Measurements from ENCODE around the gene BLOC1S3.

The BLOC1S3 gene

DNA sequence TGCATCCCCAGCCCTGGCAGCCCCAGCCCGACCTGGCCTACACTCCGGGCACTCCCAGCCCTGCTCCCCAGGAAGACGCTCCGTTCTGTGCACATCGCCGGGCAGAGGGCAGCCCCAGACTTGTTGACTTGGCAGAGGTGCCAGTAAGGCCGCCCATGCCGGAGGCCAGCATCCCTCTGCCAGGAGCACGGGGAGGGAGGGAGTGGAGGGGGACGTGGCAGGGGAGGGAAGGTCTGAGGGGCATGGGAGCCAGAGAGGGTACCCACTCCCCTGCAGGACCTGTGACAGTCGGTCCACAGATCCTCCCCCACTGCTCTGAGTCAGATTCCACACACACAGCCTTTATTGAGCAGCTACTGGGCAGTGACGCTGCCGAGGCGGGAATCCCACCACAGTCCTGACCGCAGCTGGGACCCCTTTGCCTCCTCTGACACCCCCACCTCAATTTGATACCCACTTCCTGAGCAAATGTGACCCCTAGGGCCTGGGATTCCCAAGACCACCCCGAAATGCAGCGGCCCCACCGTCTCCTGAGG, 15.9 kb upstream of the BLOC1S3 start:
- DNase-seq, result no peak

DNA sequence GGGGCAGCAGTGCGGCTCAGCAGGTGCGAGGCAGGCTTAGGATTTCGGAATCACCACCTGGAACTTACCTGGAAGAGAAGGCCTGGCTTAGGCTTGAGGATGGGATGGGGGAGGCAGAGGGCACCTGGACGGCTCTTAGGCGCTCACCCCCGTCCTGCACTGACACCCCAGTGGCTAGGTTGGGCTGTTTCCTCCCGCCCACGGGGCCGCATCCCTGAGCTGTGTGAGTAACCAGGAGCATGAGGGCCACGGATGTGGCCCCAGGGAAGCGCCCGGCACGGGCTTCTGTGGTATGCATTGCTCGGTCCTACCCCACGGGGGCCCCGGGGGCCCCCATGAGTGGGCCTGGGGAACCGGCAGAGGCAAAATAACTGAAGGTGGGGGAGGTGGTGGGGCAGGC, 15.4 kb upstream of the BLOC1S3 start:
- DNase-seq, result no peak

DNA sequence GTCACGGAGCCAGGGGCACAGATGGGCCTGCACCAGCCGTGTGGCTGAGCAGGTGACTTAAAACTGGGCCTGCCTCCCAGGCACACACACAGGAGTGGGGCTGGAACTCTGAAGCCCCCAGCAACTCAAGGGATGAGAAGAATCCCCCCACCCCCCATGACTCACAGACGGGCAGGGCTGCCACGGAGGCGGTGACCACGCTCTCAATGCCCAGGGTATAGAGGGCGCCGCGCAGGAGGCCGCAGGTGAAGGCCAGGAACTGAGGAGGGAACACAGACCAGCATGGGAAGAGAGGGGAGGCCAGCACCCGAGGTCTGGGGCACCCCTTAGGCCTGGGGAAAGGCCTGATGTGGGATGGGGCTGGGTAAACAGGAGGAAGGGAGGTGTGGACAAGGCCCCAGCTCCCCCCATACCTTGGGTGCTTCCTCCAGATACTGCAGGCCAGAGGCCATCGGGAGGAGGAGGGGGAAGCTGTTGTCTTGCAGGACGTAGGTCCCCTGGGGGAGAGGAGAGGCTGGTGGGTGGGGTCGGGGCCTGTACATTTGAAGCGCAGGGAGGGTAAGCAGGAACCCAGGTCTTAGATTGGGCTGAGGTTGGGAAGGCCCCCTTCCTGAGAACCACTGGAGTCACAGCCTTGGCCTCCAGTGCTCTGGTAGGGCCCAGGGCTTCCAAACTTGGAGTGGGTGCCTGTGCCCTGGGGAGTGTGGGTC, 14.7 kb upstream of the BLOC1S3 start:
- DNase-seq, result no peak

DNA sequence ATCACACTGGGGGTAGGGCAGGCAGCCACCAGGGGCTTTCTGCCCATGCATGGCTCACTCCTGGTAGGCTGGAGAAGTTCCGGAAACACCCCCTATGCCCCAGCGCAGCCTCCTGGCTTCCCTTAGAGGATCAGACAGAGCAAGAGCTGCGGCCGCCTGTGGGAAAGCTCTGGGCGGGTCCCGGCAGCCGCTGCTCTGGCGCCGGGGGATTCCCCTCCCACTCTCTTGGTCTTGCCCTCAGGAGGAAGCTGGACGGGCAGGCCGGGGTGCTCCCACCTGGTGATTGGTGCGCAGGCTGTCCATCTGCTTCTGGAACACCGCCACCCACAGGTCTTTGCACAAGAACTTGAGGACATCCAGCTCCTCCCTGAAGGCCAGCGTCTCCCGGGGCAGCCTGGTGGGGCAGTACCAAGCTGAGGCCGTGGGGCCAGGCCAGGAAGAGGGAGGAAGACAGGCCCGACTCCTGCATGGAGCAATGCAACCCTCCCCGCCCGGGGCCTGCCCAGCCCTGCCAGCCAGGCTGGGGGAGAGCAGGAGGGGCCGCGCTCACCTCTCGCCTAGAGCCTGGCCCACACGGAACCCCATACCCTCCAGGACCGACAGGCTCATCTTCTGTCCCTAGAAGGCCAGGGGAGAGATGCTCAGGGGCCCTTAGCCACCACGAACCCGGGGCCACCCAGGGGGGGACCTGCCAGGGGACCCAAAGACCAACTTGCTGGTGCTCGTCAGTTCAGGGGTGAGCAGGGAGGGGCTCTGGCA, 13.8 kb upstream of the BLOC1S3 start:
- peak; percentile 68 for DNase-seq

DNA sequence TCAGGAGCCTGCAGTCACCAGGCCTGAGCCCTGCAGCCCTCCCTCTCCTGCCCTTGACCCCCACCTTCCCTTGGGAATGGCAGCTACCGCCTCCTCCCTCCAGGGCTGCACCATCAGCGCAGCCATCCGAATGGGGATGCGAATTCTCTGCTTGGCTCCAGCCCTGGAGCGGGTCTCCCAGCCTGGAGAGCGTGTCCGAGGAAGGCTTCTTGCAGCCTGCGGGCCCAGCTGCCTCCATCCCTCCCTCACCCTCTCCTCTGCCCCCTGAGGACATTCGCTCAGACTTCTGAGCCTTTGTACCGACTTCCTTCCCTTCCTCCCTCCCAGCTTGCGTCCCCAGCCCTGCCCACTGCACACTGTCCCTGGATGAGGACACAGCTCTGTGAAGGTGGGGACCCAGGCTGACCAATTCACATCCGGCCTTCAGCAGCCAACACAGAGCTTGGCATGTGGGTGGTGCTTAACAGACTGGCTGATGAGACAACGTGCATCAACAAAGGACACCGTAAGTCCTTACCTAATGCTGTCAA, 11.8 kb upstream of the BLOC1S3 start:
- DNase-seq, result no peak

DNA sequence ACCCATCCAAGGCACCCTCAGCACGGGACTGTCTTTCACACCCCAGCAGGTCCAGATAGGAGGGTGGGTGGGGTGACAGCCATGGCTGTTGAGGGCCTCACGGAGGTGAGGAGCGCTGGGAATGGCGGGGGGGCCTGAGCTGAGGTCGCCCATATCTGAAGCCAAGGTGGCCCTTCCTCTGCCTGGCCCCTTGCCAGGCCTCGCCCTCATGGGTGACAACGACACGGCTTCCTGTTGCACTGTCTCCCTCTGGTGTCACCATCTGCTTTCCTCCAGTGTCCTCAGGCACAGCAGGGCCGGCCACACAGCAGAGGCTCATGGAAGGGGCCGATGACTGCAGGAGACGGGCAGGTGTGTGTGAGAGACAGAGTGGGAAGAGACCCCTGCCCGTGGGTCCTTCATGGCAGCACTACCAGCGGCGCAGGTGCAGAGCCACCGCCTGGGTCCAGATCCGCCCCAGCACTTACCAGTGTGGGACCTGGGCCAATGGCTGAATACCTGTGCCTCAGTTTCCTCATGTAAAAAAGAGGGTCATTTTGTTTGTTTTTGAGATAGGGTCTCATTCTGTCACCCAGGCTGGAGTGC, 9.7 kb upstream of the BLOC1S3 start:
- no peak for DNase-seq

DNA sequence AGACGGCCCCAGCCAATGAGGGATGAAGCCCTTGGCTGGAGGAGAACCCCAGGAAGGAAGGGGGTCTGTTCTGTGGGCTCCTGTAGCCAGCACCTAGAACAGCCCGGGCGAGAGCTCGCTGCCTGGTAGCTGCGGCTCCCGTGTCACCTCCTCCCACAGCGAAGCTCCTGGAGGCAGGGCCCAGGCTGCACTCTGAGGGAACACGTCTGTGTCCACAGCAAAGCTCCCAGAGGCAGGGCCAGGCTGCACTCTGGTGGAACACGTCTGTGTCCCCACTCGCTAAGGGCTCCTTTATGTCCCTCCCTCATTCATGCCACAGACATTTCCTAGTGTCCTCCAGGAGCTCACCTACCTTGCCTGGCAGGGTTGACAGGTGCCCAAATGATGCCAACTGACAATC, 9.0 kb upstream of the BLOC1S3 start:
- DNase-seq, result no peak

DNA sequence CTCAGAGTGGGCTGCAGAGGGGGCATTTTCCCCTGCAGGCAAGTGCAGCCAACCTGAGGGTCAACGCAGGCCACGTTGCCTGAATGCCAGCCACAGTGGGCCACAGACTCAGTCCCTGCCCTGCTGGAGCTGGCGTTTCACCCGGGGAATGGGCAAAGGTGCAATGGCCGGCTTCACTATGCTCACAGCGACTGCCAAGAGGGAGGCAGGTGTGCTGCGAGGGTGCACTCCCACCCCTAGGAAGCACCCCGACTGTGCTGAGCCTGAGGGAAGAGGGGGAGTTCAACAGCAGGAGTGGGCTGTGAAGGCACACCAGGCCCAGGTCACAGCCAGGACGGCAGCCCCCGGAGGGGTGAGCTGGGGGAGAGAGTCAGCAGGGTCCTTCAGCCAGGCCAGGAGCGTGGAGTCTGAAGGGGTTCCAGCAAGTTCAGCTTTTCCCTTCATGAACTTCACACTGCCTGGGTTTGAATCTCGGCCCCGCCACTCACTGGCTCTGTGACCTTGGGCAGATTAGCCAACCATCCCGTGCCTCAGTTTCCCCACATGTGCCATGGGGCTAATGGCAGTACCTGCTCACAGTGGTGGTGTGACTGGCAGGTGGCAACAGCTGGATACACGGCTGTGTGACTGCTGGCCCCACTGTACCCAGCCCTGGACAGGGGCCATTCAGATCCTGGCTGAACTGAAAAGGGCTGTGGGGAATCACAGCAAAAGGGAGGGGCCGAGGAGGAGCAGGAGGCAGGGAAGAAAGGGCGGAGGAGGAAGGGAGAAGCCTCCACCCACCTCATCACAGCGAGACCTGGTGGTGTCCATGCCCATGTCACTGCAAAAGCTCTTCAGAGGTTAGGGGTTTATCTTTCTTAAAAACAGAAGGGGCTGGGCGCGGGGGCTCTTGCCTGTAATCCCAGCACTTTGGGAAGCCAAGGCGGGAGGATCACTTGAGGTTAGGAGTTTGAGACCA, 8.2 kb upstream of the BLOC1S3 start:
- DNase-seq, result no peak

DNA sequence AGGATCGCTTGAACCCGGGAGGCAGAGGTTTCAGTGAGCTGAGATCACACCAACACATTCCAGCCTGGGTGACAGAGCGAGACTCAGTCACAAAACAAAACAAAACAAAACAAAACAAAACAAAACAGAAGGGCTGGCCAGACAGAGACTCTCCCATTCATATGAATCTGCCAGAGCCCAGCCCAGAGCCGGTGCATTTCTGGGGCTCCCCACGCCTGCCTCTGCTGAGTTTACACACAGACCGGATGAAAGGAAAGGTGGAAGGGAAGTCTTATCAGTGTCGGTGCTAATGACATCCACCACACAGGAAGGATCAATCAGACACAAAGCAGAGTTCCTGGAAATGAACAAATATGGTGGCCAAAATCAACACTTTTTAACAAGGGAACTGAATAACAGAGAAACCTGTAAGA, 7.4 kb upstream of the BLOC1S3 start:
- DNase-seq, result no peak

DNA sequence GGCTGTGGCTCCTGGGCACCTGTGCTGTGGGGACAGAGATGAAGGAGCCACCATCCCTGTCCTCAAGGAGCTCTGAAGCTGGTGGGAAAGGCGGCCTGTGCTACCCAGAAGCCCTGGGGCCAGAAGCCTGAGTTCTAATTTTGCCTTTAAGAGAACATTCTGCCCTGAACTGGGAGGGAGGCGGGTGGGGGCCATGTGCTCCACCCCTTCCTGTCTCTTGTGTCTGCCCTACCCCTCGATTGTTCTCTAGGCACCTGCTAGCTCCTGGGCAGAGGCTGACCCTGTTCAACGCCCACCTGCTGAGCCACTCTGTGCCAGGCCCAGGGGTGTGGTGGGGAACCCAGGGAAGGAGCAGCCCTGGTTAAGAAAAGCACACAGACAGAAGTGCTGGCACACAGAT, 6.4 kb upstream of the BLOC1S3 start:
- DNase-seq, result no peak

DNA sequence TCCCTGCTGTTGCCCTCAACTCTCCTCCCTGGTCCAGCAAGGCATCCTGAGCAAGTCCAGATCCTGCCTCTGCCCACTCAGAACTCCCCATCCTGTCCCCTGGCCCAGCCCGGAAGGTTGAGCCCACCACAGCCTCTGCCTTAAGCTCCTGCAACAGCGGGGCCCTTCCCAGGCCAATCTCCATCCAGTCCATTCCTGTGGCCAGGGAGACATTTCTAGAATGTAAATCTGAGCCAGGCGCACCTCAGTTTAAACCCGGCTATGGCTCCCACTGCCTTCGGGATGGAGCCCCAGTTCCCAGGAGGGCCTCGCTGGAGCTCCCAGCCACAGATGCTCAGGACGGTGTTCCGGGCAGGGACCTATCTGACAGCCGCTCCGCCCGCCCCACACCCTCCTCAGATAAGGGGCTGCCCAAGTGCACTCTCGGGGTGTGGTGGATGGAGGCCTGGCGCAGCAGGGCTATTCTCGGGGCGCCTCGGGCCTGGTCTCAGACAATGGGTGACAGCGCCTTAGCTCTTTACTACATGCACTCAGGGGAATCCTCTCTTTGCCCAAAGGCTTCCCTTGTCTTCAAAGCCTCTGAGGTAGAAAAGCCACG, 5.9 kb upstream of the BLOC1S3 start:
- no peak for DNase-seq

DNA sequence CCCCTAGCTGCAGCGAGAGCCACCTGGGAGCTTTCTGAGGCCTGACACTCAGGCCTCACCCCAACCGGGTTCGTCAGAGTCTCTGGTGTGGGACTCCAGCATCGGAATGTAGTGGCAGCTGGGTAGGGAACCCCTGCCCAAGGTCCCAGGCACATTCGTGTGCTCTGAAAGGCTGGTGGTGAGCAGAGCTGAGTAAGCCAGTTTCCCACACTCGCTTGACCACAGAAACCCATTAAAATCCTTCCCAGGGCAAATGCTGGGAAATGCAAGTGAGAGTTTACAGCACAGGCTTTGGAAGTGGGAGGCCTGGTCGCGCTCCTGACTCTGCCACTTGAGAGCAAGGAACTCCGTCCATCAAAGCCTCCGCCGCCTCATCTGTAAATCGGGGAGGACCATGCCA, 4.8 kb upstream of the BLOC1S3 start:
- peak; percentile 60 for DNase-seq

DNA sequence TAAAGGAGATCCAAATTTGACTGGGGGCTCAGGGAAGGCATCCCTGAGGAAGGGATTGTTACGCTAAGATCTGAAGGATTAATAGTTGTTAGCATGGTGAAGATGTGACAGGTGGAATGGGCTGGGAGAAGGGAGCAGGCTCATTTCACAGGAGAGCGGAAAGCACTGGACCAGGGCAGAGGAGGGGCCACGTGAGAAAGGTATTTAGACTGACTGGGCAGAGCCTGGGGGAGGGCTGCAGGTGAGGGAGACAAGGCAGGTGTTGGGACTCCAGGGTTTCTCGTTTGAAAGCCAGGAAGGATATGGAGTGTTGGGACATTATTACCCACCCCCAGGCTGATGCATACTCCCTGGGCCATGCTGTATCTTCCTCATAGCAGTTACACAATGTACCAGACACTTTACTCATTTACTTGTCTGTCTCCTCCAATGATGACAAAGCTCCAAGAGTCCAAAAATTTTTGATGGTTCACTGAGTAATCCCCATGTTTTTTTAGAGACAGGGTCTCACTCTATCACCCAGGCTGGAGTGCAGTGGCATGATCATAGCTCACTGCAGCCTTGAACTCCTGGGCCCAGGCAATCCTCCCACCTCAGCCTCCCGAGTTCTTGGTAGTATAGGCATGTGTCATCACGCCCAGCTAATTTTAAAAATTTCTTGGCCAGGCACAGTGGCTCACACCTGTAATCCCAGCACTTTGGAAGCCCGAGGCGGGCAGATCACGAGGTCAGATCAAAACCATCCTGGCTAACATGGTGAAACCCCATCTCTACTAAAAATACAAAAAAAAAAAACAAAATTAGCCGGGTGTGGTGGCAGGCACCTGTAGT, 2.9 kb upstream of the BLOC1S3 start:
- DNase-seq, result no peak

DNA sequence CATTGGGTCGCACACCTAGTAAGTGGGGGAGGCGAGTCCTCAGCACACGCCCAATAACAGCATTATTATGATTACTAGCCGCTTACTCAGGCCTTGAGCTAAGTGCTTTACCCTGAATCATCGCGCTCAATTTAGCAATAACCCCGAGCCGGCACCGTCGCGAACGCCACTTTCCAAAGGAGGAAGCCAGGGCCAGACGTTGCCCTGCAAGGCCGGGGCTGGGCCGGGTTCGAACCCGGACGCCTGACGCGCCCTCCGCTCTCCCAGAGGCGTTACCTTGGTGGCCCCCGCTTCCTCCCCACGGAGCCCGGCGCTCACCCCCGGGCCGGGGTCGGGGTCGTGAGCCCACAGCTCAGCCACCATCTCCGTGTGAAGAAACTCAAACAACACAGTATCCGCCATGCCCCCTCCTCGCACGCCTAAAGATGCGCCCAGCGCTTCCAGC, 745 bp upstream of the BLOC1S3 start, which contains the start of gene TRAPPC6A:
TSS of gene TRAPPC6A (minus strand) at position 421 of the 445 bp plus-strand sequence. CDS start at position 402, 19 bp downstream.
- DNase-seq, result peak; percentile 69

DNA sequence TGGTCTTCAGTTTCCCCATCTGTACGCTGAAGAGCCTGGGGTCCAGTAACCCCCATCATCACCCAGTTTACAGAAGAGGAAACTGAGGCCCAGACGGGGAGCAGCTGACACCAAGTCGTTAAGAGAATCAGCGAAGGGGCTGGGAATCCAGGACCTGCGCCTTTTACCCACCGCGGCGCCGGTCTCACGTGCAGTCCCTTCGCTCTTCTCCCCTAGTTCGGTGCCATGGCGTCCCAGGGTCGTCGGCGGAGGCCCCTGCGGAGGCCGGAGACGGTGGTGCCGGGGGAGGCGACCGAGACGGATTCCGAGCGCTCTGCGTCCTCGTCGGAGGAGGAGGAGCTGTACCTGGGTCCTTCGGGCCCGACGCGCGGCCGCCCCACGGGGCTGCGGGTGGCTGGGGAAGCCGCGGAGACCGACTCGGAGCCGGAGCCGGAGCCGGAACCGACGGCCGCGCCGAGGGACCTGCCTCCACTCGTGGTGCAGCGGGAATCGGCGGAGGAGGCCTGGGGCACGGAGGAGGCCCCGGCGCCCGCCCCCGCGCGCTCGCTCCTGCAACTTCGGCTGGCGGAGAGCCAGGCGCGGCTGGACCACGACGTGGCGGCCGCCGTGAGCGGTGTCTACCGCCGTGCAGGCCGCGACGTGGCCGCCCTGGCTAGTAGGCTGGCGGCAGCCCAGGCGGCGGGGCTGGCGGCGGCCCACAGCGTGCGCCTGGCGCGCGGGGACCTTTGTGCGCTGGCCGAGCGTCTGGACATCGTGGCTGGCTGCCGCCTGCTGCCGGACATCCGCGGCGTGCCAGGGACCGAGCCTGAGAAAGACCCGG, 698 bp downstream of the BLOC1S3 start:
- DNase-seq, result peak; percentile 38

DNA sequence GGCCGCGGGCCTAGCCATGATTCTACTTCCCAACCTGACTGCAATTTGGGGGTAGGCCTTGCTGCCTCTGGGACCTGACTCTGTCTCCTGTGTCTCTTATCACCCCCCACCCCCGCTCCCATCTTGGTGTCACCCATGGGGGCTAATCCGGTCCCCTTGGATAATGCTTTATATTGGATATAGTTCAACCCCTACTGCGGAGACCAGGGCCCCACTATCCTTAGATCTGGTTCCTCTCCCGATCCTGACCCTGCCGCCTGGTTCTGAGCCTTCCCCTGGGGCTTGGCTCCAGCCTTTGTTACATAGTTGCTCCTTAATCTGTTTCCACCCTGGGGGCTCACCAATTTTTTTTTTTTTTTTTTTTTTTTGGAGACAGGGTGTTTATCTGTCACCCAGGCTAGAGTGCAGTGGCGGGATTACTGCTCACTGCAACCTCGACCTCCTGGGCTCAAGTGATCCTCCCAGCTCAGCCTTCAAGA, 1.3 kb downstream of the BLOC1S3 start:
- DNase-seq, result no peak

DNA sequence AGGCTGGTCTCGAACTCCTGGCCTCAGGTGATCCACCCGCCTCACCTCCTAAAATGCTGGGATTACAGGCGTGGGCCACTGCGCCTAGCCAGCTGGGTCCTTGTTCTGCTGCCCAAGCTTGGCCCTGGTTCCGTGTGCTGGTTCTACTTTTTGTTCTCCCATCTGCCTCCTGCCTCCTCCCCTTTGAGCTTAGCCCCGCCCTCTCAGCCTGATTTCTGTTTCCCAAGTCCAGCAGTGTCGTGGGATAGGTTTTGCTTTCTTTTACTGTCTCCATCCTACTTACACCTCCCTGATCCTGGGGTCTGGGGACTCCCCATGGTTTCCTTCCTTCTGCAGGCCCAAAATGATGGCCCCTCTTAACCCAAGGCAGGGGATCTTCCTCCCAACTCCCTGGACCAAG, 2.4 kb downstream of the BLOC1S3 start:
- DNase-seq, result no peak

DNA sequence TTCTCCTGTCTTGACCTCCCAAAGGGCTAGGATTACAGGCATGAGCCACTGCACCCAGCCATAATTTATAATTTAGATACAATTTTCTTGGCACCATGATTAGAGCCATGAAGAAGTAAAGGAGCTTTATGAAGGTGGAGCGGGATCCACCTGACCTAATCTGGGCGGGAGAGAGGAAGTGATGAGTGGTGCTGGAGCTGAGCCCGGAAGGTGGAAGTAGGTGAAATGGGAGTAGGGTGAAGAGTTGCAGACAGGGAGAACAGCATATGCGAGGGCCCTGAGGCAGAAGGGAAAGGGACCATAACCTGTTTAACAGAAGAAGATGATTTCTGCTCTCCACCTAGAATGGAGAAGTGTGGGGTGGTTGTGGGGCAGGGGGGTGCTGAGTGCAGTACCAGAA, 4.2 kb downstream of the BLOC1S3 start:
- no peak for DNase-seq

DNA sequence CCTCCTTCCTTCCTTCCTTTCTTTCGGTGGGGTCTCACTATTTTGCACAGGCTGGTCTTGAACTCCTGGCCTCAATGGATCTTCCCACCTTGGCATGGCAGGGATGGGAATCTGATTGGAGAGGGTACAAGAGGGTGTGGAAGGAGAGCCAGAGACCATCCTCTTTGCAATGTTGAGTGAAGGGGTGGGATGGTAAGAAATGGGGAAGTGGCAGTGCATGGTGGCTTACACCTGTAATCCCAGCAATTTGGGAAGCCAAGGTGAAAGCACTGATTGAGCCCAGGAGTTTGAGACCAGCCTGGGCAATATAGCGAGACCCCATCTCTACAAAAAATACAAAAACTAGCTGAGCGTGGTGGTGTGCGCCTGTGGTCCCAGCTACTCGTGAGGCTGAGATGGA, 5.5 kb downstream of the BLOC1S3 start:
- DNase-seq, result no peak
